K562 (cell line): ENCODE measurements around the gene S100A2. TPM values are rescaled to one million over a fixed set of nuclear protein-coding genes. Genes with fewer than 3 reads are reported as not detected.
A peak's percentile ranks its signal among the peaks of the same experiment; 100 is the strongest.

Experiments used
- EGR1 ChIP-seq: fragments of 450-650 bp; conservative IDR thresholded peaks from 2 replicates; pipeline ENCODE4 v1.6.1; 2017; ENCODE audit warnings: mild to moderate bottlenecking
- EP400 ChIP-seq: fragments of 450-650 bp; IDR thresholded peaks from 2 replicates; pipeline ENCODE4 v1.6.1; 2017; ENCODE audit warnings: antibody characterized with exemption, mild to moderate bottlenecking, moderate library complexity
- polyA plus RNA-seq, 8 experiments: library from polyadenylated mRNA; depleted of rRNA in 4 of 8; stranded (reverse) in 5 of 8; unstranded in 3 of 8; fragments of >200 nt; fragmentation: Nextera tagmentation in 2 of 8; fragmentation: Illumina TruSeq in 1 of 8; extraction: Ambion mirVana in 2 of 8; extraction: Trizol in 1 of 8; gene quantifications; 2 replicates each; pipeline versions ENCODE4 v1.2.1 to v1.2.3, GENCODE V29; 2011 to 2014; ENCODE audit warnings: inconsistent platforms in 1 of 8, missing spikeins in 1 of 8
- total RNA-seq, 7 experiments: library from RNA; depleted of rRNA in 6 of 7; stranded (reverse); fragments of >200 nt in 6 of 7; fragmentation: Illumina TruSeq in 2 of 7; extraction: Trizol in 2 of 7; gene quantifications; 2 replicates each; pipeline versions ENCODE4 v1.2.1 to v1.2.3, GENCODE V29; 2011 to 2021; ENCODE audit warnings: low replicate concordance in 1 of 7
- TF ChIP-seq, protein P1 (sequence below), 2 experiments: fragments of 450-650 bp; formaldehyde crosslinking in 1 of 2; IDR thresholded peaks; 2 replicates each; pipeline versions ENCODE4 v1.4.0 to v1.6.1; 2014 to 2020; ENCODE audit warnings: mild to moderate bottlenecking in 2 of 2, borderline replicate concordance in 1 of 2, low read depth in 1 of 2
- TF ChIP-seq, protein P2 (sequence below), 2 experiments: fragments of 450-650 bp in 1 of 2; sonication (generic) in 1 of 2; formaldehyde crosslinking in 1 of 2; IDR thresholded peaks in 1 of 2; conservative IDR thresholded peaks in 1 of 2; 2 replicates each; pipeline versions ENCODE4 v1.6.1 to v1.8.1; 2016 to 2023; ENCODE audit warnings: mild to moderate bottlenecking in 2 of 2, moderate library complexity in 2 of 2, inconsistent platforms in 1 of 2, missing genetic modification reagents in 1 of 2
- TF ChIP-seq, protein P3 (sequence below), 3 experiments: IDR thresholded peaks in 2 of 3; conservative IDR thresholded peaks in 1 of 3; 2 replicates each; pipeline ENCODE4 v1.5.1; 2011 to 2012; ENCODE audit warnings: low read length in 3 of 3, mild to moderate bottlenecking in 3 of 3, control low read depth in 2 of 3, improper control_type of control experiment in 1 of 3, inconsistent platforms in 1 of 3, low read depth in 1 of 3, mixed read lengths in 1 of 3, moderate library complexity in 1 of 3; ENCODE audit not compliant: insufficient read depth in 2 of 3
- TF ChIP-seq, protein P4 (sequence below): fragments of 250-450 bp; sonication (Bioruptor Pico); IDR thresholded peaks from 2 replicates; pipeline ENCODE4 v1.5.0; 2021; ENCODE audit warnings: mild to moderate bottlenecking, moderate library complexity
- TF ChIP-seq, protein P5 (sequence below), 2 experiments: fragments of 450-650 bp; conservative IDR thresholded peaks; 2 replicates each; pipeline ENCODE4 v1.6.1; 2017; ENCODE audit warnings: mild to moderate bottlenecking in 2 of 2, moderate library complexity in 2 of 2

S100A2 gene
- total and polyA plus RNA-seq, 9 of the 15 experiments (the other 6 are each of a cell fraction or from before 2014, with no cell fraction given): 0.28 to 0.65 (median 0.44) TPM; not detected in 4

DNA sequence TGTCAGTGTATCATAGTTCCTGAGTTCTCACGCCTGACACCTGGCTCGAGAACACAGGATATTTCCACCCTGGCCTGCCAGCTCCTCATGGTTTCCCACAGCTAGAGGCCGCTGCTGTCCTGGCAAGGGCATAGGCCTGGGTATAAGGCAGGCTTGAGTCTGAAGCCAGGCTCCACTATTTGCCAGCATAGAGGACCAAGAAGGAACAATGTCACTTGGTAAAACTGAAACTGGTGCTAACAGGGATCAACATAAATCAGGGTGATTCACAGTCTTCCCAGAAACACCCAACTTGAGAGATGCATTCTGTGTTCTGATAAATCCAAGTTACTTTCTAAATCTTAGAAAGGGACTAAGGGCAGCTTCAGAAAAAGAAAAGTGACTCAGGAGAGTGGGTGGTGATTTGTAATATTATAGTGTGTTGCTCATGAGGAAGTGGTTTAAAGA, 6.9 kb upstream of the S100A2 start (continued):
- TF ChIP-seq, protein P1, sequence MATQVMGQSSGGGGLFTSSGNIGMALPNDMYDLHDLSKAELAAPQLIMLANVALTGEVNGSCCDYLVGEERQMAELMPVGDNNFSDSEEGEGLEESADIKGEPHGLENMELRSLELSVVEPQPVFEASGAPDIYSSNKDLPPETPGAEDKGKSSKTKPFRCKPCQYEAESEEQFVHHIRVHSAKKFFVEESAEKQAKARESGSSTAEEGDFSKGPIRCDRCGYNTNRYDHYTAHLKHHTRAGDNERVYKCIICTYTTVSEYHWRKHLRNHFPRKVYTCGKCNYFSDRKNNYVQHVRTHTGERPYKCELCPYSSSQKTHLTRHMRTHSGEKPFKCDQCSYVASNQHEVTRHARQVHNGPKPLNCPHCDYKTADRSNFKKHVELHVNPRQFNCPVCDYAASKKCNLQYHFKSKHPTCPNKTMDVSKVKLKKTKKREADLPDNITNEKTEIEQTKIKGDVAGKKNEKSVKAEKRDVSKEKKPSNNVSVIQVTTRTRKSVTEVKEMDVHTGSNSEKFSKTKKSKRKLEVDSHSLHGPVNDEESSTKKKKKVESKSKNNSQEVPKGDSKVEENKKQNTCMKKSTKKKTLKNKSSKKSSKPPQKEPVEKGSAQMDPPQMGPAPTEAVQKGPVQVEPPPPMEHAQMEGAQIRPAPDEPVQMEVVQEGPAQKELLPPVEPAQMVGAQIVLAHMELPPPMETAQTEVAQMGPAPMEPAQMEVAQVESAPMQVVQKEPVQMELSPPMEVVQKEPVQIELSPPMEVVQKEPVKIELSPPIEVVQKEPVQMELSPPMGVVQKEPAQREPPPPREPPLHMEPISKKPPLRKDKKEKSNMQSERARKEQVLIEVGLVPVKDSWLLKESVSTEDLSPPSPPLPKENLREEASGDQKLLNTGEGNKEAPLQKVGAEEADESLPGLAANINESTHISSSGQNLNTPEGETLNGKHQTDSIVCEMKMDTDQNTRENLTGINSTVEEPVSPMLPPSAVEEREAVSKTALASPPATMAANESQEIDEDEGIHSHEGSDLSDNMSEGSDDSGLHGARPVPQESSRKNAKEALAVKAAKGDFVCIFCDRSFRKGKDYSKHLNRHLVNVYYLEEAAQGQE (IDR thresholded peaks at IDR 0.05; ENCODE audit: borderline replicate concordance): peak; percentile 70
- TF ChIP-seq, protein P1 (CRISPR knock-in tag; IDR thresholded peaks at IDR 0.05; ENCODE audit: low read depth): no peak
- TF ChIP-seq, protein P2, sequence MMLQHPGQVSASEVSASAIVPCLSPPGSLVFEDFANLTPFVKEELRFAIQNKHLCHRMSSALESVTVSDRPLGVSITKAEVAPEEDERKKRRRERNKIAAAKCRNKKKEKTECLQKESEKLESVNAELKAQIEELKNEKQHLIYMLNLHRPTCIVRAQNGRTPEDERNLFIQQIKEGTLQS (IDR thresholded peaks at IDR 0.05): 0 out of 2 replicates have a peak, but pooled peaks have one; percentile 15
- TF ChIP-seq, protein P2 (CRISPR knock-in tag; conservative IDR thresholded peaks at IDR 0.05): no peak
- TF ChIP-seq EP400 (0 out of 2 replicates have a peak, but pooled peaks have one; percentile 12), EGR1 (peak; percentile 62)
- TF ChIP-seq, protein P3, sequence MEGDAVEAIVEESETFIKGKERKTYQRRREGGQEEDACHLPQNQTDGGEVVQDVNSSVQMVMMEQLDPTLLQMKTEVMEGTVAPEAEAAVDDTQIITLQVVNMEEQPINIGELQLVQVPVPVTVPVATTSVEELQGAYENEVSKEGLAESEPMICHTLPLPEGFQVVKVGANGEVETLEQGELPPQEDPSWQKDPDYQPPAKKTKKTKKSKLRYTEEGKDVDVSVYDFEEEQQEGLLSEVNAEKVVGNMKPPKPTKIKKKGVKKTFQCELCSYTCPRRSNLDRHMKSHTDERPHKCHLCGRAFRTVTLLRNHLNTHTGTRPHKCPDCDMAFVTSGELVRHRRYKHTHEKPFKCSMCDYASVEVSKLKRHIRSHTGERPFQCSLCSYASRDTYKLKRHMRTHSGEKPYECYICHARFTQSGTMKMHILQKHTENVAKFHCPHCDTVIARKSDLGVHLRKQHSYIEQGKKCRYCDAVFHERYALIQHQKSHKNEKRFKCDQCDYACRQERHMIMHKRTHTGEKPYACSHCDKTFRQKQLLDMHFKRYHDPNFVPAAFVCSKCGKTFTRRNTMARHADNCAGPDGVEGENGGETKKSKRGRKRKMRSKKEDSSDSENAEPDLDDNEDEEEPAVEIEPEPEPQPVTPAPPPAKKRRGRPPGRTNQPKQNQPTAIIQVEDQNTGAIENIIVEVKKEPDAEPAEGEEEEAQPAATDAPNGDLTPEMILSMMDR (IDR thresholded peaks at IDR 0.05 in 2 of 3, conservative IDR thresholded peaks at IDR 0.05 in 1 of 3; ENCODE audit: insufficient read depth in 2 of 3, low read depth in 1 of 3, low read length in 3 of 3): peak; percentile 60 to 82 (median 61)
- TF ChIP-seq, protein P4, sequence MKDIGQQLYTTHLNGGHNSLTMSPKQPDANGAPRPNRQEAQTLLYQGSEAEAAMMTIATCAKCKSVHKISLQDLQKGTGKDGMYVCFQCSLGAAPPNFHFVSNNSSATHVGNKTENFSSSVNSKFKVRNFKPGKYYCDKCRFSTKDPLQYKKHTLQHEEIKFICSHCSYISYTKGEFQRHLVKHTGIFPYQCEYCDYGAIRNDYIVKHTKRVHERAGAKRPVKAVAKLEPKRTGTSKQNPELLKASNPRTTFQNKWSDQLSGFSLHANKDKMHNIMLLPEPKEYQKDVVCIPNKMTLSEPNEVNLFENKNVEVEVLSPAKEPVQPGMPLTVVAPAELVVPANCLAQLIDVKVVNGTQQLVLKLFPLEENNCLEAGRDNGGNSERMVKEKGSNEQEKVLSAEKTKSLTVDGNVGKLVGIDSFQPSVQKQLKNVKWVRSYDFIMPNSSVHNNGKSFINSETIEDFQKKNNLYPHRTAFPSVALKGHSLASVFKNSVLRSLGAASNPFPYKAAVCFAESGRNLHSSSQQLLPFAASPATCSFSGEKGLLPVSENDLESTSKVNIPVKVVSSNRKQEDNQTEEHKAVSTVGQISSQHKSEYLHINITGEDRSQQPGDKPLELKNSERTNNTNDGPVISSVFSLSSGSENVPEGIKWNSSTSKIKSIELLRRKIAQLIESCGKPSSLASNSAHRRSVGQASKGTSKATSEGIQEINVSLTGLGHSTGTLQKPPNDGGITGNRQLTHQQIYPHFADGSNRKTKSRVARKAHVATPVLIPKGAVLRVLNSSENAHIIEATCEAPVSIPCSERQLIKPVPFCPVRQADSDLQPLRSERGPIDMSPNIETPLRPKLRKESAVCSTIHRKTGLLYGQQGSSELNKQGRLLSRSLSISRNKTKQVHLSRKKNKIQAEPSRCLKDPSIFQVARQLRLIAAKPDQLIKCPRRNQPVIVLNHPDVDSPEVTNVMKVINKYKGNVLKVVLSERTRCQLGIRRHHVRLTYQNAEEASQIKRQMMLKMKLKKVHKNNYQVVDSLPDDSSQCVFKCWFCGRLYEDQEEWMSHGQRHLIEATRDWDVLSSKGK (CRISPR knock-in tag): no peak
- TF ChIP-seq, protein P5, sequence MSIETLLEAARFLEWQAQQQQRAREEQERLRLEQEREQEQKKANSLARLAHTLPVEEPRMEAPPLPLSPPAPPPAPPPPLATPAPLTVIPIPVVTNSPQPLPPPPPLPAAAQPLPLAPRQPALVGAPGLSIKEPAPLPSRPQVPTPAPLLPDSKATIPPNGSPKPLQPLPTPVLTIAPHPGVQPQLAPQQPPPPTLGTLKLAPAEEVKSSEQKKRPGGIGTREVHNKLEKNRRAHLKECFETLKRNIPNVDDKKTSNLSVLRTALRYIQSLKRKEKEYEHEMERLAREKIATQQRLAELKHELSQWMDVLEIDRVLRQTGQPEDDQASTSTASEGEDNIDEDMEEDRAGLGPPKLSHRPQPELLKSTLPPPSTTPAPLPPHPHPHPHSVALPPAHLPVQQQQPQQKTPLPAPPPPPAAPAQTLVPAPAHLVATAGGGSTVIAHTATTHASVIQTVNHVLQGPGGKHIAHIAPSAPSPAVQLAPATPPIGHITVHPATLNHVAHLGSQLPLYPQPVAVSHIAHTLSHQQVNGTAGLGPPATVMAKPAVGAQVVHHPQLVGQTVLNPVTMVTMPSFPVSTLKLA (conservative IDR thresholded peaks at IDR 0.05): peak in 1 of 2 experiments; percentile 27; a peak in 1 of 4 replicates
